GM21381 (cell line): ENCODE results near the gene MCM7.

Source experiments
- ATAC-seq: cut with Tn5 transposase; IDR thresholded peaks from one replicate; pipeline ENCODE4 v1.9.1; 2021; ENCODE audit warnings: mild to moderate bottlenecking, moderate library complexity; ENCODE audit not compliant: unreplicated experiment

Gene MCM7

DNA sequence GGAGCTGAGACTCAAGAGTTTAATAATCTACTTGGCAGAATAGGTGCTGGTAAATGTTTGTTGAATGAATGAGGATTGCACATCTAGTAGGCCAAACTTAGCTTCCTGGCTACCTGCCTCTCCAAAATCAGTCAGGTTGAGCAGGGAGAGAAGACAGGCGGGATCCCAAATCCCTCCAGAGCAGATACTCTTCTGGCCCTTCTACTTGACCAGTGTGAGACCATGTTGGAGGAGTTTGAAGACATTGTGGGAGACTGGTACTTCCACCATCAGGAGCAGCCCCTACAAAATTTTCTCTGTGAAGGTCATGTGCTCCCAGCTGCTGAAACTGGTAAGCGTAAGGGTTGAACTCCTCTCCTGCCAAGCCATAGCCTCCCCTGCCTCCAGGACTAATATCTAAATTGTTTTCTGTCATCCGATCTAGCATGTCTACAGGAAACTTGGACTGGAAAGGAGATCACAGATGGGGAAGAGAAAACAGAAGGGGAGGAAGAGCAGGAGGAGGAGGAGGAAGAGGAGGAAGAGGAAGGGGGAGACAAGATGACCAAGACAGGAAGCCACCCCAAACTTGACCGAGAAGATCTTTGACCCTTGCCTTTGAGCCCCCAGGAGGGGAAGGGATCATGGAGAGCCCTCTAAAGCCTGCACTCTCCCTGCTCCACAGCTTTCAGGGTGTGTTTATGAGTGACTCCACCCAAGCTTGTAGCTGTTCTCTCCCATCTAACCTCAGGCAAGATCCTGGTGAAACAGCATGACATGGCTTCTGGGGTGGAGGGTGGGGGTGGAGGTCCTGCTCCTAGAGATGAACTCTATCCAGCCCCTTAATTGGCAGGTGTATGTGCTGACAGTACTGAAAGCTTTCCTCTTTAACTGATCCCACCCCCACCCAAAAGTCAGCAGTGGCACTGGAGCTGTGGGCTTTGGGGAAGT, 23.4 kb upstream of the MCM7 start:
- no peak for ATAC-seq

DNA sequence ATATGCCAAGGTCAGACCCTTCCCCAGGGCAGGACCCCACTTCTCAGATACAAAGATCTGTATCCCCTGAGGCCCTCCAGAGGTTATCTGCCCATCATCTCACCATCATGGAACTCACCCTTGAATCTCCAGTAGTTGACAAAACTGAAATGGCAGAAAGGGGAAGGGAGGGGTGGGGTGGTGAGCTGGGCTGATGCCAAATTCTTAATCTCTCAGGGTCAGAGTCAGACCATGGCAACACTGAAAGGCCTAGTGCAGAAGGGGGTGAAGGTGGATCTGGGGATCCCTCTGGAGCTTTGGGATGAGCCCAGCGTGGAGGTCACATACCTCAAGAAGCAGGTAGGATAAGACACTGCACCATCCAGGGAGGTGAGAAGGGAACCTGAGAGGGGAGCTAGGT, 21.4 kb upstream of the MCM7 start:
- no peak for ATAC-seq

DNA sequence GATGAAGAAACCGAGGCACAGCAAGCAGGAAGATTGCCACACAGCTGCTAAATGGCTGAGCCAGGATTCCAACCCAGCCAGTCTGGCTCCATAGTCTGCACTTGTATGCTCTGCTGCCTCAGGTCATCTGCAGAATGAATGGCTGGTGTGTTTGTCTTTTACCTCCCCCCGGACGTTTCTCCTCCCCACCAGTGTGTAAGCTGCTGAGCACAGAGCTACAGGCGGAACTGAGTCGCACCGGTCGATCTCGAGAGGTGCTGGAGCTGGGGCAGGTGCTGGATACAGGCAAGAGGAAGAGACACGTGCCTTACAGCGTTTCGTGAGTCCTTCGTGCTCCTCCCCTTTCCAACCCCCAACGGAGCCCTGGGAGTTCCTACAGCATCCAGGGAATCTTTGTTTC, 20.9 kb upstream of the MCM7 start:
- ATAC-seq: no peak

DNA sequence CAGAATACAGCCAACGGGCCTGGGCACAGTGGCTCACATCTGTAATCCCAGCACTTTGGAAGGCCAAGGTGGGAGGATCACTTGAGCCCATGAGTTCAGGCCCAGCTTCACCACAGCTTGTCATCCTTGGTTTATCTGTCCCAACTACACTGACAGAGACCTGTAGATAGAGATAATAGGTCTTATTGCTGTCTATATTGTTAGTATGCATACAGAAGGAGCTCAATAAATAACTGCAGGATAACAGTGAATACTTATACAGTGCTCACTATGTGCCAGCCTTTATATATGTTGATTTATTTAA, 19.5 kb upstream of the MCM7 start:
- ATAC-seq: no peak

DNA sequence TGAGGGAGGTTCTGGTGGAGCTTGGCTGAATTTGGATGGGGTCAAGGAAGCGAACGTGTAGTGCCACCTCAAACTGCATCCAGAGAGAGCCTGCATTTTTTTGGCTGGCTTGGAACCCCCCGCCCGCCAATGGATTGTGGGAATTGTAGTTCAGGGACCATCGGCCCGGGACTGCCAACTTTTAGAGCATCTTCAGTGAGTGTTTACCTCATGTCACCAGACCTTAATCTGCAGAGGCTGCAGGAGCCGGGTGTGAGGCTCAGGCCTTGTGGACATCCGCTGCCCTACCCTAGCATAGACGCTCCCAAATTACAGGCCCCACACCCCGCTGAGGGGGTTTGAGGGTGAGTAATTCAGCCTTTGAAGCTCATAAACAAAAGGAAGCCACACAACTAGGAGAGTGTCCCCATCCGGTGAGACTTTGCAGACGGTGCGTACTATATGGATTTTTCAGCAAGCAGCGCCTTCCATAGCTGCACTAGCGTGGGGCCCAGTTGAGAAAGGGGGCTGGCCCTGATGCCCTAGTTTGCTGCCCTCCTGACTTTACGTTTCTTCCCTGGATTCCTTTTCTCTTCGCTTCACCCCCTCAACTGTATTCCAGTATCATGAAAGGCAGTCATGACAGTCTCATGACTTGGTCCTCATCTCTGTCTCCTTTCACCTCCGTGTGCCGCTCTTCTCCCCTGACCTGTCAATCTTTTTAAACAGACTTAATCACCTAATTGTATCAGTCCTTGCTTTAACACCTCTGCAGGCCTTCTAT, 19.0 kb upstream of the MCM7 start:
- ATAC-seq: peak; percentile 27

DNA sequence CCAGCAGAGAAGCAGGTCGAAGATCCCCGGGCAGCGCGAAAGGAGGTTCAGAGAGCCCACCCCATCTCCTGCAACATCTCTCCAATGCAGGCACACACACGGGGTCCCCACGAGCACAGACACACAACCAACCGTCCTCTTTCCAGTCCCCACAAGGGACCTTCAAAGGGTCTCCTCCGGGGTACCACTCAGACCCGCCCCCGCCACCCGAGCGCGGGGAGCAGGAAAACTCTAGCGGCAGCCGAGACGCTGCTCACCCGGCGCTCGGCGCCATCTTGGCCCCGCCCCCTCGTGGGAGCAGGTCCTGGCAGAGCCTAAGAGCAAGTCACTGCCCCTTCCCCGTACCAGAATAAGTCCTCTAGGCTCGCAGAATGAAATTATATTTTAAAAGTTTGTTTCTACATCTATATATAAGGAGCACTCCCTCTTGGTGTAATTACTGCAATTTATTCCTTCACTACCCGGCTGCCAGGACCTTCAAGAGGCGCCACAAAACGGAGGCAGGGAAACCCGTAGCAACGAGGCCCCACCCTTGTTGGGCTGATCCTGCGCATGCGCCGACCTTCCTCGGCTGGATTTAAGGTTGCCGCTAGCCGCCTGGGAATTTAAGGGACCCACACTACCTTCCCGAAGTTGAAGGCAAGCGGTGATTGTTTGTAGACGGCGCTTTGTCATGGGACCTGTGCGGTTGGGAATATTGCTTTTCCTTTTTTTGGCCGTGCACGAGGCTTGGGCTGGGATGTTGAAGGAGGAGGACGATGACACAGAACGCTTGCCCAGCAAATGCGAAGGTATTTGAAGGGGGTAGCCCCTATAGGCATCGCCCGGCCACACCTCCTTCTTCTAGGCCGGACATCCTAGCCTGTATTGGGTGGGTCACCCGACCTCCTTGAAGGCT, 18.1 kb upstream of the MCM7 start, which contains the start of the genes CNPY4 and TAF6:
Gene CNPY4, plus strand, starts transcription at position 563 of the 898 bp plus-strand sequence. Its CDS starts 111 bp downstream, at position 674.
Gene TAF6, minus strand, starts transcription at position 287 of the 898 bp plus-strand sequence. CDS start 5,149 bp downstream, outside the sequence.
- peak; percentile 73 for ATAC-seq

DNA sequence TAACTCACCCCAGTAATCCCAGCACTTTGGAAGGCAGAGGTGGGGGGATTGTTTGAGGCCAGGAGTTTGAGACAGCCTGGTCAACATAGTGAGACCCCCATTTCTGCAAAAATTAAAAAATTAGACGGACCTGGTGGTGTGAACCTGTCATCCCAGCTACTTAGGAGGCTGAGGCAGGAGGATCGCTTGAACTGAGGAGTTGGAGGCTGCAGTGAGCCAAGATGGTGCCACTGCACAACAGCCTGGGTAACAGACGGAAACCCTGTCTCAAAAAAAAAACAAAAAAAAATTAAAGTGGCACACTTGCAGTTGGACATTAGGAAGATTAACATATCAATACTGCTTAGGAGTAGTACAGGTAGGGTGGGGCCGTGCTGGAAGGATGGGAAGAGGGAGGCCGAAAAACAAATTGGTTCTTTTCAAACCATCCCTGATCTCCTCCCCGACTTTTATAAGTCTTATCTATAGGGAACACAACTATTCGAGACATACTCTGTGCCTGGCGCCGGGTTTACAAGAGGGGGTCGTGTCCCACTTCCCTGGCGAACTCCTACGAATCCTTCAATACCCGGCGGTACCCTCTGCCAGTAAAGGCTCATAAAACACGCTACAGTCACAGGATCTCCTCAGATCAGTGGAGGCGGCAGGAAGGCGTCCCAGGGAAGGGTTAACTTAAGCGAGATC, 17.3 kb upstream of the MCM7 start:
- no peak for ATAC-seq

DNA sequence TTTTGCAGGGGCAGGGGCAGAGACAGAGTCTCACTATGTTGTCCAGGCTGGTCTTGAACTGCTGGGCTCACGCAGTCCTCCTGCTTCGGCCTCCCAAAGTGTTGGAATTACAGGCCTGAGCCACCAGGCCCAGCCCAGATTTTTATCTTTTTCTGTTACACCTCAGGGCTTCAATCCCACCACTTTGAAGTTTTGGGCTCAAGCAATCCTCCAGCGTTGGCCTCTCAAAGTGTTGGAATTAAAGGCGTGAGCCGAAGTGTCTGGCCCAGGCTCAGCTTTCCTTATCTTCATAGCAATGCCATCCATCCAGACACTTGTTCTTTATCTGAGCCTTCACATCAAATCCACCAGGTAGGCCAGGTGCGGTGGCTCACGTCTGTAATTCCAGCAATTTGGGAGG, 13.8 kb upstream of the MCM7 start:
- no peak for ATAC-seq

DNA sequence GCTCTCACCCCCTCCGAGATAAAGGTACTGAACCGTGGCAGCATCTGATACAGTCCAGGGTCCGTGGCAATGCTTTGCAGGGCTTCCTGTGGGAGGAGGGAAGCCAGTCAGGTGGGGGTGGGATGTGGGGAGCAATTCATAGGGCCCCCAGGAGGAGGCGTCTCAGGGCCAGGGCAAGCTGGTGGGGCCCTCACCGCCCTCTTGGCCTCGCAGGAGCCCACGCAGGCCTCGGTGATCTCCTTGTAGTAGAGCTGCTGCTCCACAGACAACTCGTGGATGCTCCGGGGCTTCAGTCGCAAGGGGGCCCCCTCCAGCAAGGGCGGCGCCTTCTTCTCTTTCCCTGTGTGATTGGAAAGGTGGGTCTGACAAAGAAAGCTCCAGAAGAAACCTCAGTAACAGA, 10.7 kb upstream of the MCM7 start:
- ATAC-seq: no peak

DNA sequence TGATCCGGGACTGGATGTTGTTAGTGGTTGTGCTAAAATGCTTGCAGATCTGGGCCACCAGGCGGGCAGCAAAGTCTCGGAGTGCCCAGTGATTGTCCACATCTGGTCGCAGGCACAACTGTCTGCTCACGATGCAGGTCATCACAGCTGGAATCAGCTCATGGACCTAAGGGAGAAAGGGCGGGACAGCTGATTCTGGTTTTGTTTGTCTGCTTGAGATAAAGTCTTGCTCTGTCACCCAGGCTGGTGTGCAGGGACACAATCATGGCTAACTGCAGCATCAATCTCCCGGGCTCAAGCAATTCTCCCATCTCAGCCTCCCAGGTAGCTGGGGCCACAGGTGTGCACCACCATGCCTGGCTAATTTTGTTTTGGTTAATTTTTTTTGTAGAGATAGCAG, 10.0 kb upstream of the MCM7 start:
- ATAC-seq: no peak

DNA sequence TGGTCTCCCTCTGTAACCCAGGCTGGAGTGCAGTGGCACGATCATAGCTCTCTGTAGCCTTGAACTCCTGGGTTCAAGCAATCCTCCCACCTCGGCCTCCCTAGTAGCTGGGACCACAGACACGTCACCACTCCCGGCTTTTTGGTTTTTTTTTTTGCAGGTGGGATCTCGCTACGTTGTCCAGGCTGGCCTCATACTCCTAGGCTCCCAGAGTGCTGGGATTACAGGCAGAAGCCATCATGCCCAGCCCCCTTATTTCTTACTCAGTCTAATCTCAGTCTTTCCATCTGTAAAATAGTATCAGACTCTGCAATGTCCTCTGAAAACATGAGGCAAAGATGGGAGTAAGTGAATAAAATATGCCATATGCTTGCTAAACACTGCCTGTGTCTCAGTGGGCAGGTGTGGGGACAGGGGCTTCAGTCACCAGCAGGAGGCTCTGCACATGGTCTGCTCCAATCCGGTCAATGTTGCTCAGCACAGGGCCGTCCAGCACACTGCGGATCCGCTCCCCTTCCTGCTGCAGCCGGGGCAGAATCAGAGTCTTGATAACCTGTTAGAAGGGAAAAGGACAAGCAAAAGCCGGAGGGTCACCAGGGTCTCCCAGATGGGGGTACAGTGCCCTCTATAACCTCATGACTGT, 8.4 kb upstream of the MCM7 start:
- ATAC-seq: no peak

DNA sequence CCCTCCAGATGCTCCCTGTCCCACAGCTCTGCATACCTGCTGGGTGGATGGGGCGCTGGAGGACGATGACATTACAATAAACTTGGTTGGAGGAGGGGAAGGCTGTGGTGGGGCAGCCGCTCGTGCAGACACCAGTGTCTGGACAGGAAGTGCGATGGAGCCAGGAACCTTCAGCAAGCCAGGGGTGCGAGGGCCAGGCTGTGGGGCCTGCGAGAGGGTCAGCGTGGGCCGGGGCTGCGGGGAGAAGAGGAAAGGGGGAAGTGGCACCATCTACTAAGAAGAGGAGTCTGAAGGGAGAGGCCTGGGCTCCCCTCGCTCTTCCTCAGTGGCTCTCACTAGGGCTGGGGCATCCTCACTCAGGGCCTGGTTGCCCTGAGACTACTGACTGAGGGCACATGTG, 6.7 kb upstream of the MCM7 start:
- ATAC-seq: no peak

DNA sequence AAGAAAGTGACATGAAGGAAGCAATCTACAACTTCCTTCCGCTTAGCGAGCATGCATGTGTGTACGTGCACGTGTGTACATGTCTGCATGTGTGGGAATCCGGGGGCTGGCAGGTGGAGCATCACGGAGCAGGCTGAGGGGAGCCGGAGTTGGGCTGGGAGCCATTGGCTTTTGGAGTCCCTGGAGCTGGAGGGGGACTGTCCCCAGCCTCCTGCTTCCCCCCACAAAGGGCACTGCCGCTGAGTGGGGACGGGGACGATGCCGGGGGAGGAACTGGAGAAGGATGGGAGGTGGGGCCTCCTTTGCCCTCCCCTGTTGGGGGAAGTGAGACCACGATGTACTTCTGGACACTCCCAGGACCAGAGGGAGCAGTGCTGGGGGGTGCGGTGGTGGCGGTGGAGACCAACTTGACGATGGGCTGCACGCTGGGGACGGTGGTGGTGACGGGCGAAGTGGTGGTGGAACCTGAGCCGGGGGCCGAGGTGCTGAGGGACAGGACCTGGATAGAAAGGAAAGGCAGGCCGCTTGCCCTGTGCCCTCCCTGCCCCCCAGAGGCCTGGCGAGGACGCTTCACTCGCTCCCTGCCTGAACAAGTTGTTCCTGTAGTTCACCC, 6.0 kb upstream of the MCM7 start:
- ATAC-seq: no peak

DNA sequence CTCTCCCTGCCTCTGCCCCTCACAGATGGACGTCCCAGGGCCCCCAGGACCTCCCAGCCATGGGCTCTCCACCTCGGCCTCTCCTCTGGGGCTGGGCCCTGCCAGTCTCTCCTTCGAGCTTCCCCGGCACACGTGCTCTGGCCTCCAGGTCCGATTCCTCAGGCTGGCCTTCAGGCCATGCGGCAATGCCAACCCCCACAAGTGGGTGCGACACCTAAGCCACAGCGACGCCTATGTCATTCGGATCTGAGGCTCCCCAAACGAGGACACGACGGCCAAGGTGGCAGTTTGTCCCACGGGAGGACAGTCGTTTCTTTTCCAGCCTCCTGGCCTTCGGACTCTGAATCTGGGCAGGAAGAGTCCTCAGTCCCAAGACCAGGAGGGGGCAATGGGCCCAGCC, 5.4 kb upstream of the MCM7 start:
- ATAC-seq: no peak

DNA sequence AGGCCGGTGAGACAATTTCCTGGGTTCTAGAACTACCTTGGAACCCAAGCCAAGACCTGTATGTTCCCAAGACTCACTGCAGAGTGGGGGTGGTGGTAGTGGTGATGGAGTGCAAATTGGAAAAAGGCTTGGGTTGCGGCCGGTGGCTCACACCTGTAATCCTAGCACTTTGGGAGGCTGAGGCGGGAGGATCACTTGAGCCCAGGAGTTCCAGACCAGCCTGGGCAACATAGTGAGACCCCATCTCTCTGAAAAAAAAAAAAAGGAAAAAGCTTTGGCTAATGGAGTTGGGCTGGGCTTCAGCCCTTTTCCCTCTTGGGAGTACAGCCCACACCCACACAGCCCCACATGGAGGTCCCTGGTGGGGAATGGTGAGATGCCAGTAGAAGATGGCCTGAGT, 4.3 kb upstream of the MCM7 start:
- no peak for ATAC-seq

DNA sequence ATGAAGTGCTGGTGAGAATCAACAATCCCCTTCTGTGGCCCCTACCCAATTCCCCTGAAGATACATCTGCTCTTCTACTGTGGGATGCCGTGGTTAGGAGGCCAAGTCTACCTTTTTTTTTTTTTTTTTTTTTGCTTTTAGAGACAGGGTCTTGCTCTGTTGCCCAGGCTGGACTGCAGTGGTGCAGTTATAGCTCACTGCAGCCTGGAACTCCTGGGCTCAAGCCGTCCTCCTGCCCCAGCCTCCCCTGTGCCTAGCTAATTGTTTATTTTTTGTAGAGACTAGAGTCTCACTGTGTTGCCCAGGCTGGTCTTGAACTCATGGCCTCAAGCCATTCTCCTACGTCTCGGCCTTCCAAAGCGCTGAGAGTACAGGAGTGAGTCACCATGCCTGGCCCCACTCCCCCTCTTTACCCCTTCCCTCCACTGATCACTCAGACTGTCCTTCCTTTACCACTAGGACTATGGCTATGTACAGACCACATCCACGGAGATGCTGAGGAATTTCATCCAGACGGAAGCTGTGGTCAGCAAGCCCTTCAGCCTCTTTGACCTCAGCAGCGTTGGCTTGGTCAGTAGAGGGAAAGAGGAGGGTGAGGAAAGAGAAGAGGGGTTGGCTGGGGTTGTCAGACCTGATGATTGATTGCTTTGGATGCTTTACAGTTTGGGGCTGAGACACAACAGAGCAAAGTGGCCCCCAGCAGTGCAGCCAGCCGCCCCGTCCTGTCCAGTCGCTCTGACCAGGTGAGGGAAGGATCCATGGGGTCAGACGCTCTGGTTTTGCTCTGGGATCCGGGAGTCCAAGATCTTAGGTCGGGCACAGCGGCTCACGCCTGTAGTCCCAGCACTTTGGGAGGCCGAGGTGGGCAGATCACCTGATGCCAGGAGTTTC, 2.0 kb upstream of the MCM7 start:
- no peak for ATAC-seq

DNA sequence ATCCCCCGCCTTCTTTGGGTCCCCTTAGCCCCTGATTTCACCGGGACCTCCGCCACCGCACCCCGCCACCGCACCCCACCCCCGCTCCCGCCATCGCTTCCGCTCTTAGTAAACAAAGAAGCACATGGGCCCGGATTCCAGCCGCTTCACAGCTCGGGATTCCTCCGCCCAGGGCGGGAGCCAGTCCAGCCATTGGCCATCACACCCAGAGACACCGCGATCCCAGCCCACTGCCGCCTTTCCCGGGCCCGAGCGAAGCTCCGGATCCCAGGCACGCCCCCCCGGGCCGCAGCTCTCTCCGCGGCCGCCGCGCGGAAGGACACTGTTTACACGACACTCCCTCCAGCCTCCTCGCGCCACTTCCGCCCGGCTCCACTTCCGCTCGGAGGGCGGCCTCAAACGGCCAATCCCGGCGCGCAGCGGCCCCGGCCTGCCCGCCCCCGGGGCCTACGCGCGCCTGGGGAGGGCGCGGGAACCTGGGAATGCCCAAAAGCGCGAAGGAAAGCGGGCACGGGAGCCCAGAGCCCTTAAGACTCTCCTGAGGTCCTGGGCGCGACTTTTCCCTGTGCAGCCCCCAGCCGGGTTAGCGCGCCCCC, 679 bp downstream of the MCM7 start:
- peak; percentile 60 for ATAC-seq

DNA sequence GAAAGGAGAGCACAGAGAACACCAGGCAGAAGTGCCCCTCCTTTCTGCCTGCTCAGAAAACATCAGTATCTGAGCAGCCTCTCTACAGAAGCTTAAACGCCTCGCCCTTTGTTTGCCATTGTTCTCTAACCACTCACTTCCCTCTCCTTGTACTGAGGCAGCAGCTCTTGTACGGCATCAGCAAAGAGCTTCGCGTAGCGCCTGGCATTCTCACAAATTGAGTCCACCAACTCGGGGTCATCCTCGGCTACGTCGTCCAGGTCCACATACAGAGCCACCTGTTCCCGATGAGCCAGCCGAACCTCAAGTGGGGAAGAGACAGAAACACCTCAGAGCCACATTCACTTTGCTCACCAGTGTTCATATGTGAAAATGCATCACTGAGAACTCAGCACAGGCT, 1.7 kb downstream of the MCM7 start:
- no peak for ATAC-seq
